ENCODE data around the gene MCM9. TPM values are rescaled to one million over a fixed set of nuclear protein-coding genes. Genes with fewer than 3 reads are reported as not detected.

The MCM9 gene
- total and polyA plus RNA-seq, 2 of the 4 experiments (the other 2 are of a cell fraction) = 3.5 to 7.2 TPM

- H3K14ac ChIP-seq (replicated peaks; ENCODE audit: low read depth, low read length) = peak within 1 kb of the TSS; percentile 80
- dilution Hi-C loops (cut with HindIII; ENCODE audit: low sequenced_read_pairs, unreplicated experiment) (no loop called here), intact Hi-C loops (cut with micrococcal nuclease) (loop anchor here (1.0 to 10.0 kb wide), 6 partner anchors 41 to 339 kb away; partner anchors contain the start of genes FAM184A and MCM9), in situ Hi-C loops (cut with MboI; ENCODE audit: low sequenced_read_pairs) (no loop called here)
- BruUV-seq (replicated peaks) = no TSS peak
- H2AK9ac ChIP-seq (replicated peaks; ENCODE audit: low read depth, low read length, poor library complexity) = peak within 1 kb of the TSS; percentile 82
- peak within 1 kb of the TSS; percentile 79 for H3K27ac ChIP-seq (ENCODE audit: insufficient read depth, low read length)
- ChIA-PET CTCF (interaction anchor here (0.5 kb wide), 1 partner anchor 502 kb away, joined by 3 read pairs; no protein-coding TSS in a partner anchor), POLR2A (ENCODE audit: unreplicated experiment) (no interaction called here)
- H3K4me2 ChIP-seq (ENCODE audit: low read depth, low read length) = peak within 1 kb of the TSS; percentile 80
- peak within 1 kb of the TSS; percentile 81 for H2BK5ac ChIP-seq (ENCODE audit: low read depth, low read length, poor library complexity, severe bottlenecking)
- H3K18ac ChIP-seq (ENCODE audit: low read depth, low read length) = peak within 1 kb of the TSS; percentile 66
- DNase-seq (peak; percentile 98), ATAC-seq (ENCODE audit: low read depth) (peak; percentile 89)
- H3K23ac ChIP-seq (ENCODE audit: low read depth, low read length) = peak within 1 kb of the TSS; percentile 69
- H3K36me3 ChIP-seq (ENCODE audit: control insufficient read depth, insufficient read depth, low read length) = no peaks in the 10 kb centered on the region; the same call in 1 of the 2 replicates
- H4K5ac ChIP-seq (ENCODE audit: low read depth, low read length) = peak within 1 kb of the TSS; percentile 57
- peak within 1 kb of the TSS; percentile 60 for H3K4ac ChIP-seq (ENCODE audit: low read depth, low read length)
- peaks cover under 1% of the 10 kb centered on the region; the same call in 1 of the 2 replicates for H3K9me1 ChIP-seq (ENCODE audit: insufficient read depth, low read length)
- peak within 1 kb of the TSS; percentile 79 for H3K4me3 ChIP-seq (ENCODE audit: insufficient read depth, low read depth, low read length)
- H3K79me1 ChIP-seq (ENCODE audit: low read depth in 1 of 2, low read length in 2 of 2) = peaks cover 24 to 48% of the 10 kb centered on the region in 2 experiments
- H2AK5ac ChIP-seq (ENCODE audit: low read depth, low read length) = peak within 1 kb of the TSS; percentile 2; the same call in 1 of the 2 replicates
- H4K8ac ChIP-seq (ENCODE audit: low read depth in 2 of 2, low read length in 2 of 2) = peak within 1 kb of the TSS; percentile 77 to 80
- no peaks in the 10 kb centered on the region for H3K9me3 ChIP-seq (ENCODE audit: control insufficient read depth, insufficient read depth, low read length)
- H2BK20ac ChIP-seq (ENCODE audit: low read depth, low read length) = peak within 1 kb of the TSS; percentile 41; the same call in 1 of the 2 replicates
- peak within 1 kb of the TSS; percentile 81 for H4K91ac ChIP-seq (ENCODE audit: insufficient read depth, low read depth, low read length)
- H2AFZ ChIP-seq (replicated peaks; ENCODE audit: low read length, poor library complexity) = peak within 1 kb of the TSS; percentile 87
- H3K4me1 ChIP-seq (ENCODE audit: control insufficient read depth, insufficient read depth, low read length) = peaks cover 2% of the 10 kb centered on the region; the same call in 1 of the 2 replicates
- H2BK120ac ChIP-seq (ENCODE audit: low read depth, low read length) = peak within 1 kb of the TSS; percentile 21
- H4K20me1 ChIP-seq (ENCODE audit: insufficient read depth, low read length) = no peaks in the 10 kb centered on the region
- no CpG with 5 or more reads among the region's 51 CpGs for WGBS, 2 experiments (ENCODE audit: extremely low coverage in 2 of 2, insufficient read length in 1 of 2)
- H3K27me3 ChIP-seq (ENCODE audit: control insufficient read depth, insufficient read depth, low read length) = no peaks in the 10 kb centered on the region
- peak within 1 kb of the TSS; percentile 93 for H3K56ac ChIP-seq (ENCODE audit: extremely low read depth, insufficient read depth, low read length)
- peak within 1 kb of the TSS; percentile 89 for H3K9ac ChIP-seq (ENCODE audit: low read depth, low read length)
- H2BK15ac ChIP-seq (ENCODE audit: low read depth, low read length) = peak within 1 kb of the TSS; percentile 27; the same call in 1 of the 3 replicates
- TF ChIP-seq RFX5 (IDR thresholded peaks at IDR 0.05; ENCODE audit: low read depth, low read length) = peak; percentile 41; the same call in 1 of the 2 replicates
- TF ChIP-seq POLR2A (IDR thresholded peaks at IDR 0.05; ENCODE audit: low read depth, low read length) = peak; percentile 49
- peak; percentile 92 for TF ChIP-seq RCOR1 (IDR thresholded peaks at IDR 0.05; ENCODE audit: insufficient replicate concordance, low read length)
- TF ChIP-seq MAFK (IDR thresholded peaks at IDR 0.05; ENCODE audit: low read depth, low read length) = no peak
- peak; percentile 64 for TF ChIP-seq RAD21 (IDR thresholded peaks at IDR 0.05; ENCODE audit: low read length)
- TF ChIP-seq MAZ (IDR thresholded peaks at IDR 0.05; ENCODE audit: borderline replicate concordance, low read depth, low read length) = peak; percentile 80; the same call in 1 of the 2 replicates
- peak; percentile 58 for TF ChIP-seq SMC3 (IDR thresholded peaks at IDR 0.05; ENCODE audit: low read depth, low read length)
- TF ChIP-seq, protein P1, sequence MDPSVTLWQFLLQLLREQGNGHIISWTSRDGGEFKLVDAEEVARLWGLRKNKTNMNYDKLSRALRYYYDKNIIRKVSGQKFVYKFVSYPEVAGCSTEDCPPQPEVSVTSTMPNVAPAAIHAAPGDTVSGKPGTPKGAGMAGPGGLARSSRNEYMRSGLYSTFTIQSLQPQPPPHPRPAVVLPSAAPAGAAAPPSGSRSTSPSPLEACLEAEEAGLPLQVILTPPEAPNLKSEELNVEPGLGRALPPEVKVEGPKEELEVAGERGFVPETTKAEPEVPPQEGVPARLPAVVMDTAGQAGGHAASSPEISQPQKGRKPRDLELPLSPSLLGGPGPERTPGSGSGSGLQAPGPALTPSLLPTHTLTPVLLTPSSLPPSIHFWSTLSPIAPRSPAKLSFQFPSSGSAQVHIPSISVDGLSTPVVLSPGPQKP (IDR thresholded peaks at IDR 0.05; ENCODE audit: borderline replicate concordance, low read depth, low read length) = no peak
- TF ChIP-seq, protein P2, sequence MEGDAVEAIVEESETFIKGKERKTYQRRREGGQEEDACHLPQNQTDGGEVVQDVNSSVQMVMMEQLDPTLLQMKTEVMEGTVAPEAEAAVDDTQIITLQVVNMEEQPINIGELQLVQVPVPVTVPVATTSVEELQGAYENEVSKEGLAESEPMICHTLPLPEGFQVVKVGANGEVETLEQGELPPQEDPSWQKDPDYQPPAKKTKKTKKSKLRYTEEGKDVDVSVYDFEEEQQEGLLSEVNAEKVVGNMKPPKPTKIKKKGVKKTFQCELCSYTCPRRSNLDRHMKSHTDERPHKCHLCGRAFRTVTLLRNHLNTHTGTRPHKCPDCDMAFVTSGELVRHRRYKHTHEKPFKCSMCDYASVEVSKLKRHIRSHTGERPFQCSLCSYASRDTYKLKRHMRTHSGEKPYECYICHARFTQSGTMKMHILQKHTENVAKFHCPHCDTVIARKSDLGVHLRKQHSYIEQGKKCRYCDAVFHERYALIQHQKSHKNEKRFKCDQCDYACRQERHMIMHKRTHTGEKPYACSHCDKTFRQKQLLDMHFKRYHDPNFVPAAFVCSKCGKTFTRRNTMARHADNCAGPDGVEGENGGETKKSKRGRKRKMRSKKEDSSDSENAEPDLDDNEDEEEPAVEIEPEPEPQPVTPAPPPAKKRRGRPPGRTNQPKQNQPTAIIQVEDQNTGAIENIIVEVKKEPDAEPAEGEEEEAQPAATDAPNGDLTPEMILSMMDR (conservative IDR thresholded peaks at IDR 0.05; ENCODE audit: low read depth, low read length) = peak; percentile 82
- TF ChIP-seq CEBPB (IDR thresholded peaks at IDR 0.05; ENCODE audit: low read depth, low read length) = no peak
- TF ChIP-seq MXI1 (IDR thresholded peaks at IDR 0.05; ENCODE audit: borderline replicate concordance, low read depth, low read length) = peak; percentile 35; the same call in 1 of the 2 replicates
Measured at GRCh38 chr6:118893807-118894424, 41.0 kb downstream of the MCM9 start, which contains the start of gene ASF1A. Gene ASF1A (plus strand): TSS chr6:118894152. CDS start chr6:118894414, 262 bp downstream.

Data from IMR-90 (cell line).